ENCODE data around the gene HOXA3. TPM values are rescaled to one million over a fixed set of nuclear protein-coding genes. Genes with fewer than 3 reads are reported as not detected.
A peak's percentile ranks its signal among the peaks of the same experiment; 100 is the strongest.

Gene HOXA3
- total RNA-seq, 4 donors from 2014 or later = 1.8 to 11.0 (median 4.3) TPM

GRCh38 chr7:27198138-27198841 lies 45.9 kb upstream of the HOXA3 start:
- DNase-seq (ENCODE audit: low spot score) = no peak
- no peak for TF ChIP-seq CTCF (IDR thresholded peaks at IDR 0.05)
- ATAC-seq (ENCODE audit: low FRiP score) = no peak

- DNase-seq (ENCODE audit: low spot score) (no peak), ATAC-seq (ENCODE audit: low FRiP score) (no peak)
- no peak for TF ChIP-seq CTCF (IDR thresholded peaks at IDR 0.05)
These were observed 45.0 kb upstream of the HOXA3 start for GRCh38 chr7:27197137-27198042.

GRCh38 chr7:27196287-27196767 lies 43.9 kb upstream of the HOXA3 start:
- TF ChIP-seq CTCF (IDR thresholded peaks at IDR 0.05) = peak in 1 of 3 donors; percentile 71
- peak; percentile 98 for DNase-seq (ENCODE audit: low spot score)
- no peak for ATAC-seq (ENCODE audit: low FRiP score)

GRCh38 chr7:27194686-27195379 lies 42.5 kb upstream of the HOXA3 start:
- DNase-seq (ENCODE audit: low spot score) (no peak), ATAC-seq (ENCODE audit: low FRiP score) (no peak)
- no peak for TF ChIP-seq CTCF (IDR thresholded peaks at IDR 0.05)

- ATAC-seq (ENCODE audit: low FRiP score) (no peak), DNase-seq (ENCODE audit: low spot score) (no peak)
These were observed 41.6 kb upstream of the HOXA3 start for GRCh38 chr7:27194002-27194352.

More at GRCh38 chr7:27194002-27194352, 41.6 kb upstream of the HOXA3 start:
- TF ChIP-seq CTCF (IDR thresholded peaks at IDR 0.05) = no peak

All from omental fat pad (tissue), 4 donors.